Ovary (tissue), 9 donors: ENCODE data around the gene LUC7L3. TPM values are rescaled to one million over a fixed set of nuclear protein-coding genes. Genes with fewer than 3 reads are reported as not detected.
A peak's percentile ranks its signal among the peaks of the same experiment; 100 is the strongest.

Experiments used
- DNase-seq, 5 donors: peaks; one replicate each; pipeline ENCODE4 v3.0.0-alpha.2; 2019 to 2020
- H3K27ac ChIP-seq, 2 donors: fragments of 200-600 bp; one replicate each; pipeline versions ENCODE4 v1.5.1 to v1.8.0; 2019 to 2022
- H3K27me3 ChIP-seq: fragments of 200-600 bp; one replicate; pipeline ENCODE4 v1.8.0; 2022
- H3K36me3 ChIP-seq: fragments of 200-600 bp; sonication (generic); one replicate; pipeline ENCODE4 v1.5.1; 2019
- H3K4me1 ChIP-seq: one replicate; pipeline ENCODE4 v1.8.1; 2013; ENCODE audit warnings: mild to moderate bottlenecking, moderate library complexity; ENCODE audit not compliant: insufficient read depth
- H3K4me3 ChIP-seq: fragments of 200-600 bp; sonication (generic); one replicate; pipeline ENCODE4 v1.5.1; 2017
- H3K9me3 ChIP-seq, 2 donors: fragments of 200-600 bp in 1 of 2; sonication (generic) in 1 of 2; one replicate each; pipeline versions ENCODE4 v1.5.1 to v1.8.1; 2013 to 2019; ENCODE audit warnings: mild to moderate bottlenecking in 1 of 2, moderate library complexity in 1 of 2
- CTCF ChIP-seq, 3 donors: fragments of 450-650 bp in 2 of 3; fragments of 200-600 bp in 1 of 3; IDR thresholded peaks; one replicate each; pipeline versions ENCODE4 v1.5.1 to v1.8.0; 2016 to 2022; ENCODE audit warnings: antibody characterized with exemption in 3 of 3, mild to moderate bottlenecking in 1 of 3
- EP300 ChIP-seq: sonication (generic); formaldehyde crosslinking; IDR thresholded peaks from one replicate; pipeline ENCODE4 v1.6.1; 2017; ENCODE audit warnings: antibody characterized with exemption
- POLR2A ChIP-seq: fragments of 450-650 bp; IDR thresholded peaks from one replicate; pipeline ENCODE4 v1.6.1; 2017; ENCODE audit warnings: antibody characterized with exemption, mild to moderate bottlenecking, moderate library complexity
- whole genome bisulfite sequencing, 3 donors: extraction: QIAGEN DNeasy Blood & Tissue Kit in 1 of 3; methylation state at CpG; one replicate each; pipeline versions ENCODE4 v1.1.5 to v1.1.7; 2013 to 2017; 5-methylcytosine and 5-hydroxymethylcytosine counted together
- intact Hi-C, 4 donors: fragments of 100-400 bp; cut with DNase I; formaldehyde crosslinking; loops; one replicate each; pipeline versions ENCODE4 v1.11.0 to v1.15.1; 2022 to 2023
- polyA plus RNA-seq, 2 donors: library from polyadenylated mRNA; stranded (reverse); fragments of 200-250 nt in 1 of 2; fragments of 350-450 nt in 1 of 2; fragmentation: Illumina TruSeq in 1 of 2; extraction: RNeasy Lipid Tissue Mini Kit (QIAGEN cat#74804) in 1 of 2; gene quantifications; one replicate each; pipeline ENCODE4 v1.2.3, GENCODE V29; 2013 to 2014
- total RNA-seq, 7 donors: library from RNA; depleted of rRNA in 2 of 7; stranded (reverse); fragments of >200 nt in 2 of 7; fragmentation: NEBNext Ultra II Directional in 3 of 7; extraction: Animal tissue kit (Norgen Biotek cat#: 25700) in 3 of 7; gene quantifications; one replicate each; pipeline versions ENCODE4 v1.1.0 to v1.2.4, GENCODE V29; 2016 to 2023
- donor health status: DM: no; HTN: no; CAD: no; lungs with moderate emphysema.
- donor health status: DM: no; HTN: no; CAD: no.
- donor health status: Bipolar disorder and iron deficiency.
- donor health status: DM: yes; HTN: yes; CAD: no.
- donor health status: DM: no; HTN: no; CAD: no.
- donor health status: DM: yes; HTN: yes; CAD: no.

Gene LUC7L3
- total and polyA plus RNA-seq, 9 donors, result 96.5 to 172 (median 139) TPM

DNA sequence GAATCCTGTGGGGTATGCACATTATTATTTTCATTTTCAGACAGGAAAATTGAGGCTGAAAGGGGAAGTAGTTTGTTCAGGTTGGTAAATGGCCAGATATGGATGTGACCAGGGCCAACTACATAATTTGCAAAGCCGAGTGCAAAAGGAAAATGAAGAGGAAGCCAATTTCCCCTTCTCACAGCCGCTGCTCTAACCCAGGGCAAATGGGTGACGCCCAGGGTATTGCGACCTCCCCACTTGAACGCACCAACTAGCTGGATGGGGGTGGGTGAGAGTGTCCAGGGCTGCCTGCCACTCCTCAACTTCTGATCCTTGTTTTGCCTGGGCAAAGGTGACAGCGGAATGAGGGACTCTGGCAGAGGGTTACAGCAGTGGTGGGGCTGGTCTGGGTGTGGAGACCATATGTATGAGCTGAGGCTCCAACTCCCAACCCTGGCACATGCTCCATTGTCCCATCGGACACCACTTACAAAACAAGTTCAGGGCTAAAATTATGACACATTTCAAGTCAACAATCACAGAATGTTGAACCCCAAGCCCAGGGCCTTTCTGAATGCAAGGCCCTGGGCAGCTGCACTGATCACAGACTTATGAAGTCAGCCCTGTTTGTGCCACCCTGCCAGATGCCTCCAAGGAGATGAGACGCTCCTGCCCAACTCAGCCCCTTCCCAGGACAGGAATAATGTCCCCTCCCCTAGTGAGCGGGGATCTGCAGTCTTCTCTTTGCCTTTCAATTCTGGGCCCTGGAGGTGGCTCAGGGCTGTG, 46.2 kb downstream of the LUC7L3 start:
- no peaks in the 10 kb centered on the region for H3K4me1 ChIP-seq
- no peaks in the 10 kb centered on the region for H3K27me3 ChIP-seq
- H3K27ac ChIP-seq, result no peak overlapping the region
- TF ChIP-seq POLR2A, result no peak
- TF ChIP-seq EP300, result no peak
- TF ChIP-seq CTCF (IDR thresholded peaks at IDR 0.05), result no peak
- H3K9me3 ChIP-seq, result no peaks in the 10 kb centered on the region
- intact Hi-C loops, result no loop called here
- peak in 1 of 5 donors; percentile 9 for DNase-seq
- no peak overlapping the region for H3K4me3 ChIP-seq
- H3K36me3 ChIP-seq, result no peaks in the 10 kb centered on the region
- 65 to 72% (median 67%) methylated on average over 9 of the region's 9 CpGs for WGBS, 3 donors

DNA sequence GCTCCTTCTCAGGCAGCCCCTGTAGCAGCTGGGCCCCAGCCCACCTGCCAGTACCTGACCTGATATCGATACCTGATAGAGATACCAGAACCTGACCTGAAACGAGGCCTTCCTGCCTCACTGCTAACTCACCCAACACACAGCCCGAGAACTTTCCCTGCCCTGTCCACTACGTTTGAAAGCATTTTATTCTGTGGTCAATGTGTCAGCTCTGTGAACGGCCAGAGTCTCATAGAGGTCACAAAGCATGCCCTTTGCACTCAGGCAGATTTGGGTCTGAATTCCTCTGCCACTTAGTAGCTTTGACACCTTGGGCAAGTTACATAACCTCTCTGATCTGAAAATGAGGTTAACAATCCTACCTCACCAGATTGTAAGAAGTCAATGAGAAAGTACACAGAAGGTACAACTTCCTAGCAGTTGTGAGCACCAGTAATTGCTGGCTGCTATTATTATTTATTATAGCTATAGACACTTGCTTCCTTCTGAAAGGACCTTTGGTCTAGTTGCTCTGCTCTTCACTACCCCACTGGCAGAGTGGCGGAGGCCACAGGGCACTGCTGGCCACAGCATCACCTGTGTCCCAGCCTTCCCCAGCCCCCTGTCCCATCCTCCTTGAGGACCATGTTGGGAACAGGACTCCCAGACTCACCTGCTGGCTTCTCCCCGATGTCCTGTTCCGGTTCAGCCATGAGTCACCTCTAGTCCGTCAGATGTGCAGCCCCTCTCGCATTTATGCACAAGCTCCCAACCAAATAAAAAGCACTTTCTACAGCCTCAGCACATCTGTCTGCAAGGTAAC, 47.0 kb downstream of the LUC7L3 start:
- peak in 1 of 5 donors; percentile 10 for DNase-seq
- no peak overlapping the region for H3K27ac ChIP-seq

DNA sequence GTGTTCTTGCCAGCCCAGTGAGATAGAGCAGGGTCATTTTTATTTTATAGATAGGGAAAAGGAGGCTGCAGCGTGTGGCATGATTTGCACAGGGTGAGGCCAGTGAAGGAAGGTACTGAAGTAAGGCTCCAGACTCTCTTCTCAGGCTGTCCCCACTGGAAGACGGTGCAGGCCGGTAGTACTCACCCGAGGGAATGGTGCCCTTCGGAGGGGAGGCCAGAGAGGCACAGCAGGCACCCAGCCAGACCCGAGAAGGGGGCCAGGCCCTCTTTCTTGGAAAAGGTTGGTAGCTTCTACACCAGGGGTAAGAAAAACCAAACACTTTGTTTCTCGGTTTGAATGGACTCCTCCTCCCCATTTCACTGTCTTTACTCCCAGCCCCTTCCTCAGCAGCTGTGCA, 47.6 kb downstream of the LUC7L3 start:
- H3K27me3 ChIP-seq, result no peaks in the 10 kb centered on the region
- no peak for DNase-seq
- H3K4me1 ChIP-seq, result no peaks in the 10 kb centered on the region
- 66 to 76% (median 69%) methylated on average over 7 of the region's 7 CpGs for WGBS, 3 donors
- TF ChIP-seq CTCF (IDR thresholded peaks at IDR 0.05) (no peak), POLR2A (no peak), EP300 (no peak)
- H3K36me3 ChIP-seq, result no peaks in the 10 kb centered on the region
- H3K9me3 ChIP-seq, result no peaks in the 10 kb centered on the region
- no peak overlapping the region for H3K27ac ChIP-seq
- no peak overlapping the region for H3K4me3 ChIP-seq
- intact Hi-C loops, result no loop called here

More for the DNA sequence above, 47.0 kb downstream of the LUC7L3 start:
- Histone ChIP-seq H3K4me3 (no peak overlapping the region), H3K9me3 (no peaks in the 10 kb centered on the region), H3K4me1 (no peaks in the 10 kb centered on the region), H3K36me3 (no peaks in the 10 kb centered on the region), H3K27me3 (no peaks in the 10 kb centered on the region)
- TF ChIP-seq POLR2A, result no peak
- TF ChIP-seq CTCF (IDR thresholded peaks at IDR 0.05), result no peak
- no peak for TF ChIP-seq EP300
- WGBS, 3 donors, result 82 to 91% (median 86%) methylated on average over 10 of the region's 10 CpGs
- intact Hi-C loops, result no loop called here

GRCh38 chr17:50767446-50767845, 48.0 kb downstream of the LUC7L3 start, which contains the start of gene ANKRD40CL:
TSS of gene ANKRD40CL (minus strand) at chr17:50767518. CDS start at chr17:50766913, 605 bp downstream.
- TF ChIP-seq EP300, result no peak
- TF ChIP-seq CTCF (IDR thresholded peaks at IDR 0.05), result no peak
- TF ChIP-seq POLR2A, result no peak
- H3K4me3 ChIP-seq, result no peak within 1 kb of the TSS
- no peaks in the 10 kb centered on the region for H3K36me3 ChIP-seq
- H3K9me3 ChIP-seq, result no peaks in the 10 kb centered on the region
- no peaks in the 10 kb centered on the region for H3K4me1 ChIP-seq
- H3K27ac ChIP-seq, result no peak within 1 kb of the TSS
- DNase-seq, result no peak
- intact Hi-C loops, result no loop called here
- 85 to 90% (median 86%) methylated on average over 9 of the region's 9 CpGs for WGBS, 3 donors
- H3K27me3 ChIP-seq, result no peaks in the 10 kb centered on the region
